Pericardium fibroblast (primary cell): ENCODE results near the gene SLC44A5. TPM values are rescaled to one million over a fixed set of nuclear protein-coding genes. Genes with fewer than 3 reads are reported as not detected.

Experiments used
- total RNA-seq: library from RNA; depleted of rRNA; stranded (reverse); fragments of >200 nt; gene quantifications from 2 replicates; pipeline ENCODE4 v1.2.3, GENCODE V29; 2015

SLC44A5 gene
- under 0.01 and 0.26 TPM in 2 replicates for total RNA-seq

DNA sequence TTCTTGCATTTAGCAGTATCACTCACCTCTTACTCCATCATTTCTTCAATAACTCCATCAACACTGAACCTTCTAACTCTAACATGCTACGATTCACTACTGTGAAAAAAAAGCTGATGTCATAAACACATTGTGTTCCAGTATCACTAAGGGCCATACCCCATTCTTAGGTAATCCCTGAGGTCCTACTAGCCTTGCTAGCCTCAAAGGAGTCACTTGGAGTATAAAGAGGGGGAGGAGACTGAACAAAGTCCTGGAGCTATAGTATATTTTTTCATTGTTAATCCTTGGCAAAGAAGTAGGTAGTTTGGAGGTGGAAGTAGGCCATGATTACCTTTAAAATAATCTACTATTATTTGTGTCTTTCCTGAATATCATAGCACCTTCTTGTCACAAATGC, at the start of gene SLC44A5:
TSS of gene SLC44A5 (minus strand) at position 101 of the 400 bp plus-strand sequence. CDS start 69,667 bp downstream, outside the sequence.

Other genes with a start within 250 kb of the SLC44A5 start
- 22.4 and 34.2 TPM in 2 replicates for gene ACADM, start 113.6 kb upstream of the SLC44A5 start, total RNA-seq
- 34.1 and 52.0 TPM in 2 replicates for gene RABGGTB, start 175.1 kb upstream of the SLC44A5 start, total RNA-seq
- 0.17 TPM in 1 of 2 replicates, not detected in the other for gene MSH4, start 185.8 kb upstream of the SLC44A5 start, total RNA-seq